Activated CD4-positive, alpha-beta memory T cell treated with anti-CD3 and anti-CD28 coated beads, Interleukin-2, amount 10 ng/mL, durations not matched to agents 7 days and 5 days (primary cell): ENCODE measurements around the gene SPINK13. TPM values are rescaled to one million over a fixed set of nuclear protein-coding genes. Genes with fewer than 3 reads are reported as not detected.

Experiments
- CTCF ChIA-PET: fragments of 350-600 bp; sonication (Branson Sonifier 250); formaldehyde crosslinking; loops from one replicate; lab custom pipeline; 2021; ENCODE audit warnings: antibody characterized with exemption, inconsistent platforms; lab: Charles Lee
- POLR2A ChIA-PET: fragments of 350-600 bp; sonication (Branson Sonifier 250); formaldehyde crosslinking; loops from one replicate; lab custom pipeline; 2021; ENCODE audit warnings: antibody characterized with exemption; lab: Charles Lee
- DNase-seq: peaks from one replicate; pipeline ENCODE4 v3.0.0-alpha.2; 2020
- H3K27ac Mint-ChIP-seq: one replicate; pipeline ENCODE4 v1.8.0; 2021; ENCODE audit warnings: mild to moderate bottlenecking, mixed read lengths
- H3K27me3 Mint-ChIP-seq: one replicate; pipeline ENCODE4 v1.8.0; 2021; ENCODE audit warnings: mixed read lengths
- H3K36me3 Mint-ChIP-seq: one replicate; pipeline ENCODE4 v1.8.0; 2021; ENCODE audit warnings: low read depth, mixed read lengths
- H3K4me1 Mint-ChIP-seq: one replicate; pipeline ENCODE4 v1.8.0; 2021; ENCODE audit warnings: mixed read lengths
- H3K4me3 Mint-ChIP-seq: one replicate; pipeline ENCODE4 v1.8.0; 2021; ENCODE audit warnings: mild to moderate bottlenecking, mixed read lengths
- H3K9me3 Mint-ChIP-seq: one replicate; pipeline ENCODE4 v1.8.0; 2021; ENCODE audit warnings: mixed read lengths
- total RNA-seq, 2 experiments: library from RNA; stranded (reverse); gene quantifications; one replicate each; pipeline ENCODE4 v1.2.3, GENCODE V29; 2021

The SPINK13 gene
- not detected for total RNA-seq

DNA sequence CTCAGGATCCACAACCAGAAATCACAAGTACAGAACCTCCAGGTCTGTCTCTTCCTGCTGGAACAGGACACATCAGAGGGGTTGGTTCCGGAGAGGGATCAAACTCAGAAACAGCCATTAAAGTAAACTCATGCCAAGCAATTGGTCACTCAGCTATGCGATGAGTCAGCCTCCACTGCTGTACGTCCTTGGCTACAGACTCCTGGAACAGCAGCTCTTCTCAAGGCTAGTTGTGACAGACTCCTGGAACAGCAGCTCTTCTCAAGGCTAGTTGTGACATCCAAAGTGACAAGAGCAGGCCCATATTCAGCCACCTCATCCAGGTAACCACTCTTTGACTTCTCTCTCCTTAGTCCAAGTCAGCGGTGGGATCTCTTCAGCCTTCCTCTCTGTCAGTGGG is at the start of gene SPINK13:
TSS of gene SPINK13 (plus strand) at position 229 of the 400 bp plus-strand sequence. CDS start 1,279 bp downstream, outside the sequence.
- Mint-ChIP-seq H3K27ac (no peak within 1 kb of the TSS), H3K9me3 (peaks cover 2% of the 10 kb centered on the region), H3K4me3 (no peak within 1 kb of the TSS), H3K27me3 (no peaks in the 10 kb centered on the region), H3K4me1 (no peaks in the 10 kb centered on the region), H3K36me3 (no peaks in the 10 kb centered on the region)
- CTCF ChIA-PET, result no interaction called here
- POLR2A ChIA-PET, result no interaction called here
- DNase-seq, result no peak

GRCh38 chr5:148221508-148221907 is 47.1 kb upstream of the SPINK13 start:
- H3K4me1 Mint-ChIP-seq, result no peaks in the 10 kb centered on the region
- no peak overlapping the region for H3K4me3 Mint-ChIP-seq
- no peak for DNase-seq
- H3K36me3 Mint-ChIP-seq, result no peaks in the 10 kb centered on the region
- H3K9me3 Mint-ChIP-seq, result no peaks in the 10 kb centered on the region
- POLR2A ChIA-PET, result no interaction called here
- CTCF ChIA-PET, result no interaction called here
- peaks cover 3% of the 10 kb centered on the region for H3K27me3 Mint-ChIP-seq
- no peak overlapping the region for H3K27ac Mint-ChIP-seq

DNA sequence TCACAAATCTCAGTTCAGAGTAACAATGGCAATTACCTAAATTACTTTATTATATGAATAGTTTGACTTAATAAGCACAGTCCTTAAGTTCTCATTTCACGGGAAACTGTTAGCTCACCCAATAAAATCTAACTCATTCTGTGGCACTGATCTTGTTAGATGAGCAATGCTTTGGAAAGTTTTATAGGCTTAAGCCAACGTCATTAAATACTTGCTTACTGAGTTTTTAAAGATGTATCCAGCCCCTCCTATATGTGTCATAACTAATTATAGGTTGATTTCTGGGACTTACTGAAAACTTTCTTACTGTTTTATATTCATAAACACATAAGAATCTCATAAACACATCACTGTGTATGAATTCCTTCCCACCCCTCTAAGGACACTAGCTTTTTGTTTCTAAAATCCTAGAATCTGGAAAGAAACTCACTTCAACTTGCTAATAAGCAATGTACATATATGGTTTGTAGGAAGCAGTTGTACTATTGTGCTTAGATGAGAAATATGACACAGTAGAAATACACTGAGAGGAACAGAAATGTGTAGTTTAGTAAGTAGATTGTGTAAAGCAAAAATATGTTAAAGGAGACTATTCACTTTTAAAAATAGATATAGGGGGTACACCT is 44.4 kb upstream of the SPINK13 start:
- CTCF ChIA-PET, result no interaction called here
- no peak overlapping the region for H3K4me3 Mint-ChIP-seq

GRCh38 chr5:148228392-148228984 is 40.1 kb upstream of the SPINK13 start:
- Mint-ChIP-seq H3K4me3 (no peak overlapping the region), H3K27me3 (no peaks in the 10 kb centered on the region), H3K4me1 (no peaks in the 10 kb centered on the region), H3K9me3 (no peaks in the 10 kb centered on the region), H3K27ac (no peak overlapping the region), H3K36me3 (no peaks in the 10 kb centered on the region)
- ChIA-PET POLR2A (no interaction called here), CTCF (no interaction called here)
- DNase-seq, result no peak

More for the DNA sequence above, 44.4 kb upstream of the SPINK13 start:
- H3K36me3 Mint-ChIP-seq, result no peaks in the 10 kb centered on the region
- POLR2A ChIA-PET, result no interaction called here
- H3K27me3 Mint-ChIP-seq, result peaks cover 3% of the 10 kb centered on the region
- H3K4me1 Mint-ChIP-seq, result no peaks in the 10 kb centered on the region
- H3K9me3 Mint-ChIP-seq, result no peaks in the 10 kb centered on the region
- DNase-seq, result no peak
- H3K27ac Mint-ChIP-seq, result no peak overlapping the region

GRCh38 chr5:148229840-148230239 is 38.8 kb upstream of the SPINK13 start:
- Mint-ChIP-seq H3K9me3 (no peaks in the 10 kb centered on the region), H3K4me3 (no peak overlapping the region), H3K36me3 (no peaks in the 10 kb centered on the region), H3K27ac (no peak overlapping the region), H3K27me3 (no peaks in the 10 kb centered on the region), H3K4me1 (no peaks in the 10 kb centered on the region)
- DNase-seq, result no peak
- POLR2A ChIA-PET, result no interaction called here
- CTCF ChIA-PET, result interaction anchor here (0.6 to 0.7 kb wide), 2 partner anchors 44 to 346 kb away, joined by 3 to 5 read pairs; no protein-coding TSS in a partner anchor

DNA sequence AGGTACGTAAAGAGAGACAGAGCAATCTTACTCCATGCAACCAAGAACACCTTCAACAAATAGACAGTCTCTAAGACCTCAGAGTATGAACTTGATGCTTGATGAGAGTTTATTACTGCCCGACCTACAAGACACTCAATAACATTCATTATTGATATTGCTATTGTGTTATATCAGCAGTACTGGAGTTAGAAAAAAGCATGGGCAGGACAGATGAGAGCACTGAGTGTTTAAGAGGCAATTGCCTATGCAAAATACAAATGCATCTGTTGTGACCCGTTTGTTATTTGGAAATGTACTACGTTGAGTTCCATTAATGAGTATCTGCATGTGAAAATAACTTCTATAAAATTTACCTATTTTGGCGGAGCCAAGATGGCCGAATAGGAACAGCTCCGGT is 38.4 kb upstream of the SPINK13 start:
- Mint-ChIP-seq H3K36me3 (no peaks in the 10 kb centered on the region), H3K9me3 (no peaks in the 10 kb centered on the region), H3K4me3 (no peak overlapping the region), H3K4me1 (no peaks in the 10 kb centered on the region), H3K27ac (no peak overlapping the region), H3K27me3 (no peaks in the 10 kb centered on the region)
- ChIA-PET POLR2A (no interaction called here), CTCF (interaction anchor here (0.6 kb wide), 1 partner anchor 345 kb away, joined by 5 read pairs; no protein-coding TSS in a partner anchor)
- DNase-seq, result no peak

GRCh38 chr5:148237785-148238417 is 30.7 kb upstream of the SPINK13 start:
- H3K27ac Mint-ChIP-seq, result no peak overlapping the region
- H3K9me3 Mint-ChIP-seq, result no peaks in the 10 kb centered on the region
- no peaks in the 10 kb centered on the region for H3K36me3 Mint-ChIP-seq
- ChIA-PET CTCF (no interaction called here), POLR2A (no interaction called here)
- no peaks in the 10 kb centered on the region for H3K4me1 Mint-ChIP-seq
- DNase-seq, result no peak
- H3K4me3 Mint-ChIP-seq, result no peak overlapping the region
- no peaks in the 10 kb centered on the region for H3K27me3 Mint-ChIP-seq

DNA sequence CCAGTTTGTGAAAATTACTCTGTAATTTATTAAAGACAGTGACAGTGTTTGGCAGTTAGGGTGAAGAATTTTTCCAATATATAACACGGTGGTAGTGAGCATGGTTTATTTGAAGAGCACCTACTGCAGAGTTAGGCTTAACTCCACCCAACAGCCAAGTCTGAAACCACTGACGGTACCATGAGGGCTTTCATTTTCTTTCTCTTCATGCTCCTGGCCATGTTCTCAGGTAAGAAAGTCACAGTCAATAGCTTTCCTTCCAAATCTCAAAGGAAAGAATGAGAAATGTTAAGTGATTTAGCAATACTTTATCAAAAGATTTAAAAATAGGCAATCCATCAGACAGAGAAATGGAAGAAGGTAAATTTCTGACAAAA is 30.2 kb upstream of the SPINK13 start, which contains the start of gene MARCOL:
TSS of gene MARCOL (plus strand) at position 108 of the 377 bp plus-strand sequence. CDS start at position 181, 73 bp downstream.
- ChIA-PET CTCF (no interaction called here), POLR2A (no interaction called here)
- Mint-ChIP-seq H3K4me3 (no peak within 1 kb of the TSS), H3K36me3 (no peaks in the 10 kb centered on the region), H3K4me1 (no peaks in the 10 kb centered on the region), H3K9me3 (no peaks in the 10 kb centered on the region), H3K27me3 (no peaks in the 10 kb centered on the region), H3K27ac (no peak within 1 kb of the TSS)
- DNase-seq, result no peak

DNA sequence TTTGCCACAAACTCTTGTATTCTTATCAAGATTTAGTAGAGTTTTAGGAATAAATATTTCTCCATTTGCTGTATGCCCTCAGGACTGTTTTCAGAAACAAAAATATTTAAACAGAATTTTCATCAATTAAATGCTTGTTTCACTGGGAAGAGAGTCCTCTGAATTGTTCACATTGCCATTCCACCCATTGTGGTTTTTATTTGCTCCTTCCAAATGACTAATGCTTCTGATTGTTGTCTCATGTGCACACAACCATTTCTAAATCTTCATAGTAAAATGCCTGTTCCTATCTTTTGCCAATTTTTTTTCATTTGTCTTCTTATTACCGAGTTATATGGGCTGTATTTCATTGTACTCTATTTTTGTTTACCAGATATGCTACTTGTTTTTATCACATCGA is 19.7 kb upstream of the SPINK13 start:
- Mint-ChIP-seq H3K9me3 (peaks cover 6% of the 10 kb centered on the region), H3K36me3 (no peaks in the 10 kb centered on the region), H3K4me1 (no peaks in the 10 kb centered on the region), H3K27ac (no peak overlapping the region), H3K27me3 (no peaks in the 10 kb centered on the region), H3K4me3 (no peak overlapping the region)
- no peak for DNase-seq
- CTCF ChIA-PET, result no interaction called here
- POLR2A ChIA-PET, result no interaction called here

- Mint-ChIP-seq H3K4me3 (no peak overlapping the region), H3K36me3 (no peaks in the 10 kb centered on the region), H3K9me3 (peaks cover 16% of the 10 kb centered on the region), H3K27me3 (no peaks in the 10 kb centered on the region), H3K4me1 (no peaks in the 10 kb centered on the region), H3K27ac (no peak overlapping the region)
- ChIA-PET CTCF (interaction anchor here (0.6 kb wide), 1 partner anchor 80 kb away, joined by 3 read pairs; the partner anchor contains the start of gene SPINK9), POLR2A (no interaction called here)
- no peak for DNase-seq
Measured at GRCh38 chr5:148255456-148255855, 13.1 kb upstream of the SPINK13 start.

GRCh38 chr5:148259288-148259687 is 9.3 kb upstream of the SPINK13 start:
- no peaks in the 10 kb centered on the region for H3K4me1 Mint-ChIP-seq
- no peak for DNase-seq
- H3K9me3 Mint-ChIP-seq, result peaks cover 13% of the 10 kb centered on the region
- H3K27me3 Mint-ChIP-seq, result no peaks in the 10 kb centered on the region
- H3K36me3 Mint-ChIP-seq, result no peaks in the 10 kb centered on the region
- POLR2A ChIA-PET, result no interaction called here
- no peak overlapping the region for H3K4me3 Mint-ChIP-seq
- H3K27ac Mint-ChIP-seq, result no peak overlapping the region
- CTCF ChIA-PET, result no interaction called here

GRCh38 chr5:148261221-148261620 is 7.4 kb upstream of the SPINK13 start:
- Mint-ChIP-seq H3K36me3 (no peaks in the 10 kb centered on the region), H3K4me1 (no peaks in the 10 kb centered on the region), H3K27me3 (no peaks in the 10 kb centered on the region), H3K4me3 (no peak overlapping the region), H3K9me3 (peaks cover 13% of the 10 kb centered on the region), H3K27ac (no peak overlapping the region)
- ChIA-PET CTCF (no interaction called here), POLR2A (no interaction called here)
- no peak for DNase-seq

- no peak overlapping the region for H3K4me3 Mint-ChIP-seq
- POLR2A ChIA-PET, result no interaction called here
- H3K4me1 Mint-ChIP-seq, result no peaks in the 10 kb centered on the region
- no peak for DNase-seq
- H3K9me3 Mint-ChIP-seq, result peaks cover 2% of the 10 kb centered on the region
- CTCF ChIA-PET, result no interaction called here
- no peaks in the 10 kb centered on the region for H3K27me3 Mint-ChIP-seq
- no peaks in the 10 kb centered on the region for H3K36me3 Mint-ChIP-seq
- H3K27ac Mint-ChIP-seq, result no peak overlapping the region
Measured at GRCh38 chr5:148267962-148268361, 632 bp upstream of the SPINK13 start.
